ENCODE data around the gene MSH2. TPM values are rescaled to one million over a fixed set of nuclear protein-coding genes. Genes with fewer than 3 reads are reported as not detected.
"Not testable (repeated sequence)": the region's sequence is repeated elsewhere in the genome, so short reads cannot be mapped to it uniquely, and the experiment has no call there.

The MSH2 gene
- total RNA-seq, 1 donor from 2014 or later, result 22.6 TPM

DNA sequence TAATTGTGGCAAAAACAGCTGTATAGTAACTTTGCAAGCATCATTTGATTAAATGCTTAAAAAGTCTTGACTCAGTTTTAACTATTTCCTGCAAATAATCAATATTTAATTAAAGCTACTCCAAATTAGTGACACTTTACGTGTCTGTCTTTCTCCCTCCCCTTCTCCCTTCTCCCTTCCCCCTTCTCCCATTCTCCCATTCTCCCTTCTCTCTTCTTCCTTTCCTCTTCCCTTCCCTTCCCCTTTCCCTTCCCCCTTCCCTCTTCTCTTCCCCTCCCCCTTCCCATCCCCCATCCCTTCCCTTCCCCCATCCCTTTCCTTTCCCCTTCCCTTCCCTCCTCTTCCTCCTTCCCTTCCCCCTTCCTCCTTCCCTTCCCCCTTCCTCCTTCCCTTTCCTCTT lies 76.9 kb downstream of the MSH2 start:
- DNase-seq (ENCODE audit: low read depth in 2 of 2), result no peak

DNA sequence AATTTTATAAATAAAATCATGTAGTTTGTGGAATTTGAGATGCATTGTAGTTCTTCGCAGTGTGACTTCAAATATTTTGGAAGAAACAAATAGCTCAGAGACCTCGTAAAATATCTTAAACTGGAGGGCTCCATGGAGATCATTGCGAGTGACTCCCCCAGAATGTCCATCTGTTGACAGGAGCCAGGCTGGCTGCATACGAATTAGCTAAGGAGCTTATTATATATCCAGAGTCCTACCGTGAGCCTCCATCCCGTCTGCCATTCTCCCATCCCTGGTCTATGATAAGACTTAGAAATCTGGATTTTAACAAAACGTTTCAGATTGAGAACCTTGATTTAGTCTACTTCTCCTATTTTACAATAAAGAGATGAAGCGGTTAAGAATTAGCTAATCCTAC lies 80.2 kb downstream of the MSH2 start:
- no peak for DNase-seq (ENCODE audit: low read depth in 2 of 2)

DNA sequence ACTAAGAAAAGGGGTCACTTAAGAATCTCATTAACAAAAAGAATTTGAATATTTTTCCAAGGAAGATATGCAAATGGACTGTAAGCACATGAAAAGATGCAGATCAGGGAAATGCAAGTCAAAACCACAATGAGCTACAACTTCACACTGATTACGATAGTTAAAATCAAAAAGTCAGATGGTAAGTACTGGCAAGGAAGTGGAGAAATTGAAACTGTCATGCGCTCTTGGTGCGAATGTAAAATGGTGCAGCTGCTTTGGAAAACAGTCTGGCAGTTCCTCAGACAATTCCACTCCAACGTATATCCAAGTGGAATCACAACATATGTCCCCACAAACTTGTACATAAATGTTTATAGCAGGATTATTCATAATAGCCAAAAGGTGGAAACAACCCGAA lies 81.4 kb downstream of the MSH2 start:
- no peak for DNase-seq (ENCODE audit: low read depth in 2 of 2)

DNA sequence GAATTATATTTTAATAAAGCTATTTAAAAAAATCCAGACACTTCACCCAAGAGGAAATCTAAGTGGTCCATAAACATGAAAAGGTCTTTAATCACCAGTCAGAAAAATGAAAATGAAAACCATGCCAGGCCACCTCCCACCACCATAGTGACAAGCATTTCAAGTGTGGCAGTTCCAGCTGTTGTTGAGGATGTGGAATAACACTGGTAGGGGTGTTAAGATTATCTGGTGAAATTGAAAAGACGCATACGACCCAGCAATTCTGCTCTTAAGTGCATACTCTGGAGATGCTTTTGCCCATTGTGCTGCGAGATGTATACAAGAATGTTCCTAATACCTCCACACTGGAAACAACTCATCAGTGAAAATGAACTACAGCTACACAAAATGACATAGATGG lies 82.2 kb downstream of the MSH2 start:
- no peak for DNase-seq (ENCODE audit: low read depth in 2 of 2)

DNA sequence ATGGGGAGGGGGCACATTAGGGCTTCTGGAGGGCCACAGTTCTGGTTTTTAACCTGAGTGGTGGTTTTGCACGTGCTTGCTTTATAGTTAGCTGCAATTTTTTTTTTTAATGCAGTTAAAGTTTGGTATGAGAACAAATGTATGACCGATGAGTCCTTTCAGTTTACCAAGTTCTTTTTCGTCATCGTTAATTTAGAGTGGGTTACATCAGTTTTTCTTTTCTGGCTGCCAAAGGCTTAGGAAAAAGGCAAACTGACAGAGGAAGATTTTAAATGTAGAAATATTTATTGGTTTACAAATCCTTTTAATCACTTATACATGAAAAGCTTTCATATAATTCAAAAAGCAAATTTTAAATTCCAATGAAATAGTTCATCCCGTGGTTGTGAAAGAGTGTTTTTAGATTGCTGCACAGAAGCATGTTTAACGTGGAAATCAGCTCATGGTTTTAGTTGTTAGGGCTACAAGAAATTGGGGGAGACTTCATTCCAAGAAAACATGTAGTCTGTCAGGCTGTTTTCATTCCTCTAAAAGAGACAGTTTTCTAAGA lies 82.9 kb downstream of the MSH2 start:
- DNase-seq (ENCODE audit: low read depth in 2 of 2), result no peak

DNA sequence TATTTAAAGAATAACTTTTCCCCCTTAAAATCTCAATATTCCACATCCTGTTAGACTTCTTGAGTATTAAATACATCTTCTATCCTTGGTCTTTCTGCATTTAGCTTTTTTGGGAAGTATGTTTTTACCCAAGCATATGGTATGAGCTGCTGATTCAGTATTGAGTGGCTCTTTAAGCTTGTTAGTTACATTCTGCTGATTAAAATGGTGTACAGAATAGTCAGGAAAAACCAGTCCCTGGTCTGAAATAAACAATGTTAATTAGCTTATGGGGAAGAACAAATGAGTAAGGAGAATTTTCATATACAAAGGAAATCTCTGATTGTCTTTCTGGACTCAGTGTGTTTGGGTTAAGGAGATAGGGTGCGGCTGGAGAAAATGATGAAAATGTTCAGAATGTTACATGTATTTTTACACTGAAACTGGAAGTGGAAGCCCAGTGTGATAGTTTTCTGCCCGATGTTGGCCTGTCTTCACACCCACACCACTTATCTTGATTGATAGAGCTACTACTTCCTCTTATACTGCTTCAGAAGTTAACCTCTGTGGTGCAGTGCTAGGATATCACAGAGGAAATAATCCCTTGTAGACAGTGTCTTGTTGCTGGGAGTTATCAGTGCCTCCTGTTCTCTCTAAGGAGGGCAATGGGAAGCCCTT lies 84.0 kb downstream of the MSH2 start:
- DNase-seq (ENCODE audit: low read depth in 2 of 2), result peak in 1 of 2 donors; percentile 20

DNA sequence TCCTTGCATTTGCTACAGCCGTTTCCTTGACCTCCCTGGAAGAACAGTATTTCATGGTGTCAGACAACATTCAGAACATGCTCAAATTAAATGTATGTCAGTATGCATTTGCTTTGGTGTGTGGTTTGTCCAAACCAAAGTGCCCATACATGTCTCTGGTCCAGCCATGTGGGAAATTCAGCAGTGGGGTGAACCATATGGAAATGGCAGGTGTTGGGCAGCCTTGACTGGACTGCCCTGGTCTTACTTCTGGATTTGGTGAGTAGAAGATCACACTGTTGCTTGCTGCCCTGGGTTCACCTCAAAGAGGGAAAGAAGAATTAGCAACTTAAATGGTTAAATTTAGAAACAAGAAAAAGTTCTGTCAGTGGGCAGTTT lies 84.5 kb downstream of the MSH2 start:
- DNase-seq (ENCODE audit: low read depth in 2 of 2), result no peak

DNA sequence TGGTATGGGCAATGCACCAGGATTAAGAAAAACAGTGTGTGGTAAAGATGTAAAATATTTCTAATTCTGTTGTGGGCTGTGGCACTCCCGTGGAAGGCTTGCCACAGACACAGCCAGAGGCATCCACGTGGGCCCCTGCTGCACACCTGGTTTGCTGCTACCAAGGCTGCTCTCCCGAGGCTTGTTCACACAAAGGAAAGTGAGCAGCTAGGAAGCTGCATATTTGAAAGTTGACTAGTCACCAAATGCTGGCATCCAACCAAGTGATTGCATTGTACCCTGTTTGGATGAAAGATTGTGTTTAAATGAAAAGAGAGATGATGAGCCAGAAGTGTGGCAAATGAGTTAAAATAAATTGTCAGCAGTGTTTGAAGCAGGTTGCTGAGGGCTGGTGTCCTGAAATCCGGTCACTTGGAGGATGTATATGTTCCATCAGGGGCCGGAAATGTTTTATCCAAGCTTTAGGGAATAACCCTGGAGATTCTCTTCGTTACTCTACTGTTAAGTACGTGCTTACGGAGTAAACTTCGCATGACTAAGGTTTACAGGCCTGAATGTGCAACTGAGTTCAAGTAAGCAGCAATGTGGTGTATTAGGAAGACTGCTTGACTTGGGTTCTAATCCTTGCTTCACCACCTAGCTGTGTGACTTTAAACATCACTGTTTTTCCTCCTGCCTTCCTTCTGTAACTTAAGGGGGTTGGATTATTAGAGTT lies 86.1 kb downstream of the MSH2 start:
- DNase-seq (ENCODE audit: low read depth in 2 of 2), result peak; percentile 62 to 87

DNA sequence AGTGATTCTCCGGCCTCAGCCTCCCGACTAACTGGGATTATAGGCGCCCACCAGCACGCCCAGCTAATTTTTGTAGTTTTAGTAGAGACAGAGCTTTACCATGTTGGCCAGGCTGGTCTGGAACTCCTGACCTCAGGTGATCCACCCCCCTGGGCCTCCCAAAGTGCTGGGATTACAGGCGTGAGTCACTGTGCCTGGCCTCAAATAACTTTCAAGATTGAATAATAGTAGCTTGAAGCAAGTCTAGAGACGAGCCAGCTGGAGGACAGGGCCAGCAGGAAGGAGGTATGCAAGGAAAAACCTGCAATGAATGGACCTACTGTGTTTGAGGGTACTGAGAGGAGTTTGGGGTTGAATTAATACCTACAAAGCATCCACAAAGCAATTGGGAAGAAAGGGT lies 87.5 kb downstream of the MSH2 start:
- no peak for DNase-seq (ENCODE audit: low read depth in 2 of 2)

DNA sequence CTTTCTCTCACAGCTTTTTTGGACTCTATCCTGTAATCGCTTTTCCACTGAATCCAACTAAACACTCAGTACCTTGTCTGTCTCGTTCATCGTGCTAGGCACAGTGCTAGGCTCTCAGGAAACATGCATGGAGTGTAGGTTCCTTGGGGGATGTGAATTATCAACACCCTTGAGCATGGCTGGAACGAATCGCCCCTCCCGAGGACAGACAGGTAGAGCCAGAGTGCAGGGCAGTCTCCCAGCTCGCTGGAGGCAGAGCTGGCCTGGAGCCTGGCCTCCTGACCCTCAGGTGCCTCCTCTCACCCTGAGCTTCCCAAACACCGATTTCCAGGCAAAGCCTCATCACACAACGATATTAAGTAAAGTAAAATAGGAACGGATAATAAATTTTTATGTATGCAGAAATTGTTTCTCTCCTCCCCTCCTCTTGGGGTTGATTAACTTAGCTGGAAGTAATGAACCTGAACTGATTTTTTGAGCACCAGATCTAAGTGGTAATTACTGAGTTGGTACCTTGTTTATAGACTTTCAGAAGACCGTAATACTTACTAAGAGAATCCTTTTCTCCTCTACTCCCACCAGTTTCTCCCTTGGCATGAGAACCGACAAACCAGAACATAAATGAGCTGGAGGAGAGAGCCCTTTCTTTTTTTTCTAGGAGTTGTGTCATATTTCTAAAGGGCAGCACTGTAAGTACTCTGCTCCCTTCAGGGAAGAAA lies 90.5 kb downstream of the MSH2 start:
- no peak for DNase-seq (ENCODE audit: low read depth in 2 of 2)

DNA sequence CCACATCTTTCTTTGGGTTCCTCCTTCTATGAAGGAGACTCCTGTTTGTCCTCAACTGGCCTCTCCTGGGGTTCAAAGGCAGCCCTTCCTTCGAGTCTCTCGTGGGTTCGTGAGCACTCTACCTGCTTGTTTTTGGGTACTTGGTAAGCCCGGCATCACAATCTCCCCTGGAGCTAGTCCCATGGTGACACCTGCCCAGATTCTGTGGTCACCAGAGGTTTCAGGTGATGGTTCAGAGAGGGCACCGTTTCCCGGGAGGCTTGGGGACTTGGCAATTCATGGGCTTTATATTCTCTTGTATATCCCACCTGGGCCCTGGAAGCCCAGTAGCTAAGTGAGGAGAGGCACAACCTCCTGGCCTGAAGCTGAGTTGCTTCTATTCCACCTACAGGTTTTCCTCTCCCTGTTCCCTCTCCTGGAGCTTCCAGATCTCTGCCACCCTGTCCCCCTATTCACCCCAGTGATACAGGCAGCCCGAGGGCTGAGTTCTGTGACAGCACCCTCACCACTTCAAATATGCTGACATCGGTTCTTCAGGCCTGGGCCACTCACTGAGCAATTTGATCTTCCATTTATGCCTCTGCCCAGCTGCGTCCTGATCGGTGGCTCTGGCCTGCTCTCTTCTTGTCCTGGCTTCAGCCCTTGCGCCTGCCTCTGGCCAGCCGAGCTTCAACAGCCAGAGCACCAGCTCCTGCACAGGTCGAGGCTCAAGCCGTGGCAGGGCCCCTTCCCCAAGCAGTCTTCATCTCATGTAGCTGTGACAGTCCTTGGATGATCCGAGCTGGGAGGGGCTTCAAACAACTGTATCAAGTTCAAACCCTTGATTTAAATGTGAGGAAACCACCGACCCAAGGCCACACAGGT lies 91.5 kb downstream of the MSH2 start:
- DNase-seq (ENCODE audit: low read depth in 2 of 2), result no peak

DNA sequence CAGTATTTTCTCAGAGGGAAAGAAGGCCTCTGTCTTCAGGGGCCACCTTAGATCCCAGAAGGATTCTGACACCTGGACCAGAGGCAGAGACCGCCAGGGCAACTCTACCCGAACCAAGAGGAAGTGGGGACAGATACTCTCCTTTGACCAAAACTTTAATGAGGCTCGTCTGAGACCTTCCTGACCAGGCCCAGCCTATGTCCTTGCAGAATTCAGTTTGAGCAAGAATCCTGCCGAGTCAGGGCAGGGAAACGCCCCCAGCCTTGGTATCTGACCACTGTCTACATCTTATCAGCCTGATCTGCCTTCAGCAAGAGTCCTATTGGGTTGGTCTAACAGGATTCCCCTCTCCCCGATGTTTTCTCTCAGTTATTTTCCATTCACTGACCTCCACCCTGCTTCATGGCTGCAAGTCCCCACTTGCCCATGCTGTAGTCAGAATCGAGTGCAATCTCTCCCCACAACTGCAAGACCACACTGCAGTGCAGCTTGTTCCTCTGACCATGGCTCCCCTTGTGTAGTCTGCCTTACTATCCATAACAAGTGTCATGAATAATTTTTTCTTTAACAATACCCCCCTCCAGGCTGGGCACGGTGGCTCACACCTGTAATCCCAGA lies 95.0 kb downstream of the MSH2 start:
- no peak for DNase-seq (ENCODE audit: low read depth in 2 of 2)

DNA sequence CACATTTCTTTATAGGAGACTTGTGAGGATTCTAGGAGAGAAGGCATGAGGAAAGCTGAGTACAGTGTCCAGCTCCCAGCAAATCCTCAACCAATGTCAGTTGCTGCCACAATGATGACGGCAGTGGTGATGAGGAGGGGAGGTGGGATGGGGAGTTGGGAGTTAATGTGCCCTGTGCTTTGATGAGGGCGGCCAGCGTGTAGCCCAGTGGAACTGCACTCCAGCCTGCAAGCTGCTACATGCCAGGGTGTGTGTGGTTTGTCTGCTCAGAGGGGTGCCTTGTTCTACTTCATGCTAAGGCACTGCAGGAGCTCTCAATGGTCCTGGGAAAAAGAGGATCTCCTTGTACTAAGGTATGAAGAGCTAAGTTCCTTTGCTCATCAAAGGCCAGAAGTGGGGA lies 96.1 kb downstream of the MSH2 start:
- DNase-seq (ENCODE audit: low read depth in 2 of 2), result no peak

DNA sequence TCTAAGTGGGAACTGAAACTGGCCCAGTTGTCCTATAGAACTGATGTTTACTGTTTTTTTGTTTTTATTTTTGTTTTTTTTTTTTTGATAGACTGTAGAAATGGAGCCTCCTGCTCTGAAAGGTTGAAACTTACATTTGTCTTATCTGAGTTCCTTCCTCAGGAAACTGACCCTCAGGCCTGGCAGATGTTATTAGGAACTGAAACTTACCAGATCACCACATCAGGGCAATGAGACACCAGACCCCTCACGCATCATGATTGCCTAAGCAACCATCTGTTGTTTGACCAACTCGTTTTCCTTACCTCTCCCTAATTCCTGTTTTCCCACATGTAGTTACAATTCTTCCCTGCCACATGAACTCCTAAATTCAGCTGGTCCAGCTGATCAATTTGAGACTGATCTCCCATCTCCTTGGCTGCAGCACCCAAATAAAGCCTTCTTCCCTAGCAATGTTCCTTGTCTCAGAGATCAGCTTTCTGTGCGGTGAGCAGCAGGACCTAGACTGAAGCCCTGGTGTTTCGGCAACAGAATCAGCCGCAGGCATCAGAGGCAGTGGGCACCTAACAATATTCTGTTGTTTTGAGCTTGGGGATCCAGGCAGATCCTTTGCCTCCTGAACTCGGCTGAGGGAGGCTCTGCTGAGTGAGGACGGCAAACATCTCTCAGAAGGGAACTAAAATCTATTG lies 96.8 kb downstream of the MSH2 start:
- DNase-seq (ENCODE audit: low read depth in 2 of 2), result no peak

DNA sequence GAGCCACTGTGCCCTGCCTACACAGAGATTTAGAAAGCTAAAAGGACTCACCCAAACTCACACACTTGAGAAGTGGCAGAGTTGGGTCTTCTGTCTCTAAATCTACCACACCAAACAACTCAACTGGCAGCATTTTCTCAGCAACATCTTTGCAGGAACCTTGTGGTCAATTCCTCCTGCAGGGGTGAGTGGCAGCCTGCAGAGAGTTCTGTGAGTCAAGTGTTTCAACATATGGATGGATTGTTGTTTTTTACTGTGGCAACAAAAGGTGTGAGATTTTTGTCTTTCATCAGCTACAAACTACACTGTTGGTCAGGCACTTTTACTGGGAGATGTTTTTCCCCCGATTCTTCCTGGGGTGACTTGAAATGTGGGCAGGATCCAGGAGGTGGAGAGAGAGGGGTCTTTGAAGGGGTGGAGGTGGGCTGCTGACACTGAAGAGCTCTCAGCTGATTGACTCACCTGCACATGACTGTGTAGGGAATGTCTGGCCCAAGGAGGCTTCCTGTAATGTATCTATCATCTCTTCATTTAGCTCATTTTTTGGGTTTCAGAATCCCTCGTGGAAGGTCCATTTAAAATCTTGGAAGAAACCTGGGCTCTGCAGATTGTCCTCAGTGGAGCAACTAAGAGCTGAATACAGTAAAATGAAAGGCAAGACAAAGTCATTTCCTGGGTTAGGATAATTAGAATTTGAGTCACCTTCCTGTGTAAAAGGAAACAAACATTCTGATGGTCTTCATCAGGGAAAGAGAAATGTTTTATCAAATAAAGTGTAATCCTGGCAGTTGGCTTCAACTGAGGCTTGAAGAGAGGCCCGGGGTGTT lies 98.6 kb downstream of the MSH2 start:
- peak in 1 of 2 donors; percentile 78 for DNase-seq (ENCODE audit: low read depth in 2 of 2)

DNA sequence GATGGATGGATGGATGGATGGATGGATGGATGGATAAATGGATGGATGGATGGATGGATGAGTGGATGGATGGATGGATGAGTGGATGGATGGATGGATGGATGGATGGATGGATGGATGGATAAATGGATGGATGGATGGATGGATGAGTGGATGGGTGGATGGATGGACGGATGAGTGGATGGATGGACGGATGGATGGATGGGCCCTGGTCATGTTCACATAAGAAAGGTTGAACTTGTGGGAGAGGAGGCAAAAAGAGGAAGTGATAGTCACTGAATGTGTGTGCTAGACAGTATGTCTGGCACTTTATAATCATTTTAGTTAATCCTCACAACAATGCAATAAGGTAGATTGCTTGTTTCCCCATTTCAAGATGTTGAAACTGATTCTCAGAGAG lies 99.5 kb downstream of the MSH2 start:
- not testable (repeated sequence) for DNase-seq (ENCODE audit: low read depth in 2 of 2)

DNA sequence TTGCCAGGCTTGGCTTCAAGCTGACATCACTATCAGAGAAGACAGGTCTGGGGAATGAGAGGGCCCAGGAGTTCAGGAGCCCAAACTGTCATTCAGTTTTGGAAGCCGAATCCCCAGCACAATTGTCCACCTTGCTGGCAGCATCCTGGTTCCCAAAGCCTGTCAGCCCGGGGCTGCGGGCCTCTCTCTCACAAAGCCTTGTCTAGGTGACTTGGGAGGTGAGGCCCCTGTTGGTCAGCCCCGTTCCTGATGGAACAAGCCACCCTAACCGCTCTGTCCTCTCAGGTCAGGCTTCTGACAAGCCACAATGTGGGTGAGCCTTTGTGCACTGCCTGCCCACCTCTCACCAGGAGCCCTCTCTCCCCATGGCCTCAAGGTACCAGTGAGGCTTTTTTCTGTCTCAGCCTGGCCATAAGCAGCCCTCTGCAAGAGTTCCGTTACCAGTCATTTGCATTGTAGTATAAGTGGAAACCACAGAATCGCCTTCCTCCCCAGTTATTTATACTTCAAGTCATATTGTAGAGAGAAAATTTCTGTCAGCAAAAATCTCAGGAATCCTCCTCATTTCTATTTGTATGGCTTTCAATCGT lies 100.6 kb downstream of the MSH2 start:
- DNase-seq (ENCODE audit: low read depth in 2 of 2), result no peak

DNA sequence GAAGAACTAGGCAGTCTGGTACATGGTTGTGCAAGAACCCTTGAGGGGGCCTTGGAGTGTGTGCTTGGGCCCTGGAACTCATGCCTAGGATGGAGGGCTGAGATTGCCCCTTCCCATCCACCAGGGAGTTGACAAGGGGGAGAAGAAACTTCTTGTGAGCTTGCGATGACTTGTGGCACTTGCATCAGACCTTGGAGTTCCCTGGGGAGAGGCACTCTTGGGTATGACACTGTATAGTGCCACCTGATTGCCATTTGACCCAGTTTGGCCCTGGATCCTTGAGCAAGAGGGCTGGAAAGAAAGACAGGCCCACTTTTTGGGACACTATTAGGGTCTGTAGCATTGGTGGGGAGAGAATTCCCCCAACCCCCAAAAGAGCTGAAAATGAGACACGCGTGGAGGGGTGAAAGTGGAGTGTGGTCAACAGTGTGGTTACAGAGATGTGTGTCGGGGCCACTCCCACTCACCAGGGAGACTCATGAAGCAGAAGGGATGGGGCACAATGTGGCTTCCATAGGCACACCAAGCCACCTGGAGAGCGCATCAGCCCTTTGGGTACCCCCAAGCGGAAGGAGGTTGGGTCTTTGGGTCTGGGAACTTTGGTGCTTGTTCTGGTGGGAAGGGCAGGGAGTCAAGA lies 101.3 kb downstream of the MSH2 start:
- DNase-seq (ENCODE audit: low read depth in 2 of 2), result no peak

DNA sequence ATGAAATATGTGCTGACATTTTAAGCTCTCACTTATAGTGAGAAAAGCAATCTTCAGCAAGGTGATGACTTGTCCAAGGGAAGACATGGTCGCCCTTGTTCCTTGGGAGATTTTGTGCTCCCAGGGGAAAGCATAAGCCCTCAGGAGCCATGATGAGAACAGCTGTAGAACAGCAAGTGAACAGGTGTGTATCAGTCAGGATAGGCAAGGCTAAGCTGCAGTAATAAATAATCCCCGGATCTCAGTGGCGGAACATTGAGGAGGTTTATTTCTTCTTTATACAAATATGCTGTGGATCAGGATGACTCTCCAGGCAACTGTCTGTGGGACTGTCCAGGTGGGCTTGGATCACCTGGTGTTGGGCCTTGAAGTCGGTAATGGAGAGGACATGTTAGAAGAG lies 103.1 kb downstream of the MSH2 start:
- no peak for DNase-seq (ENCODE audit: low read depth in 2 of 2)
